GM21529 (cell line): Measurements from ENCODE around the gene BICRAL.

Experiments used
- ATAC-seq: cut with Tn5 transposase; IDR thresholded peaks from one replicate; pipeline ENCODE4 v1.9.1; 2021; ENCODE audit not compliant: unreplicated experiment

Gene BICRAL

GRCh38 chr6:42762426-42762859, 19.4 kb upstream of the BICRAL start:
- no peak for ATAC-seq

GRCh38 chr6:42762950-42763349, 18.9 kb upstream of the BICRAL start:
- no peak for ATAC-seq

GRCh38 chr6:42764911-42765648, 16.8 kb upstream of the BICRAL start:
- ATAC-seq = no peak

- no peak for ATAC-seq
Measured at GRCh38 chr6:42766163-42766670, 15.6 kb upstream of the BICRAL start.

GRCh38 chr6:42769051-42769450, 12.8 kb upstream of the BICRAL start:
- no peak for ATAC-seq

- ATAC-seq = no peak
Measured at GRCh38 chr6:42769836-42770235, 12.0 kb upstream of the BICRAL start.

GRCh38 chr6:42771741-42772100, 10.1 kb upstream of the BICRAL start:
- ATAC-seq = no peak

GRCh38 chr6:42774201-42774600, 7.7 kb upstream of the BICRAL start:
- ATAC-seq = no peak

- peak; percentile 50 for ATAC-seq
Measured at GRCh38 chr6:42774821-42775487, 6.9 kb upstream of the BICRAL start.

- ATAC-seq = peak; percentile 39
Measured at GRCh38 chr6:42777126-42777822, 4.6 kb upstream of the BICRAL start.

- ATAC-seq = no peak
Measured at GRCh38 chr6:42778122-42778521, 3.7 kb upstream of the BICRAL start.

GRCh38 chr6:42779521-42779920, 2.3 kb upstream of the BICRAL start:
- no peak for ATAC-seq

GRCh38 chr6:42781546-42781795, 381 bp upstream of the BICRAL start:
- ATAC-seq = no peak

GRCh38 chr6:42782689-42783176, 881 bp downstream of the BICRAL start:
- ATAC-seq = no peak

GRCh38 chr6:42783177-42783875, 1.5 kb downstream of the BICRAL start:
- no peak for ATAC-seq

GRCh38 chr6:42783876-42784642, 2.2 kb downstream of the BICRAL start:
- ATAC-seq = no peak

- no peak for ATAC-seq
Measured at GRCh38 chr6:42784717-42785498, 3.1 kb downstream of the BICRAL start.

- ATAC-seq = no peak
Measured at GRCh38 chr6:42786525-42786985, 4.7 kb downstream of the BICRAL start.

GRCh38 chr6:42787063-42787472, 5.2 kb downstream of the BICRAL start:
- no peak for ATAC-seq

- ATAC-seq = no peak
Measured at GRCh38 chr6:42788671-42789070, 6.8 kb downstream of the BICRAL start.
